GM18519 (cell line): Measurements from ENCODE around the gene HMCN2.
"Not testable (repeated sequence)": the region's sequence is repeated elsewhere in the genome, so short reads cannot be mapped to it uniquely, and the experiment has no call there.

Experiments
- ATAC-seq: cut with Tn5 transposase; IDR thresholded peaks from one replicate; pipeline ENCODE4 v1.9.1; 2021; ENCODE audit warnings: mild to moderate bottlenecking, moderate library complexity; ENCODE audit not compliant: unreplicated experiment, low FRiP score

Gene HMCN2

DNA sequence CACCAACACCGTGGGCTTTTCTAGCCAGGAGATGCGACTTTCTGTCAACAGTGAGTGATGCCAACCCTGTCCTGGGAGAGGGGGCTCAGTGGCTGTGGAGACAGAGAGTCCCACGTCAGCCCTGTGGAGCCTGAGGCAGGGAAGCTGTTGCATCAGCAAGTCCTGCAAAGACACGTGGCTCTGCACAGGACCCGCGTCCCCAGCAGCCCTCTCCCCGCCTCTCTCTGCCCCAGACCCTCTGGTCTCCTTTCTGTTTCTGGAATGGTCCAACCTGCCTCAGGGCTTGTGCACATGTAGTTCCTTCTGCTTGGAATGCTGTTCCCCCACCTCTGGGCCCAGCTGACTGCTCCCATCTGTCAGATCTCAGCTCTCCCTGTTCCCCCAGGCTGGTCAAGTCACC, 60.4 kb downstream of the HMCN2 start:
- ATAC-seq, result no peak

DNA sequence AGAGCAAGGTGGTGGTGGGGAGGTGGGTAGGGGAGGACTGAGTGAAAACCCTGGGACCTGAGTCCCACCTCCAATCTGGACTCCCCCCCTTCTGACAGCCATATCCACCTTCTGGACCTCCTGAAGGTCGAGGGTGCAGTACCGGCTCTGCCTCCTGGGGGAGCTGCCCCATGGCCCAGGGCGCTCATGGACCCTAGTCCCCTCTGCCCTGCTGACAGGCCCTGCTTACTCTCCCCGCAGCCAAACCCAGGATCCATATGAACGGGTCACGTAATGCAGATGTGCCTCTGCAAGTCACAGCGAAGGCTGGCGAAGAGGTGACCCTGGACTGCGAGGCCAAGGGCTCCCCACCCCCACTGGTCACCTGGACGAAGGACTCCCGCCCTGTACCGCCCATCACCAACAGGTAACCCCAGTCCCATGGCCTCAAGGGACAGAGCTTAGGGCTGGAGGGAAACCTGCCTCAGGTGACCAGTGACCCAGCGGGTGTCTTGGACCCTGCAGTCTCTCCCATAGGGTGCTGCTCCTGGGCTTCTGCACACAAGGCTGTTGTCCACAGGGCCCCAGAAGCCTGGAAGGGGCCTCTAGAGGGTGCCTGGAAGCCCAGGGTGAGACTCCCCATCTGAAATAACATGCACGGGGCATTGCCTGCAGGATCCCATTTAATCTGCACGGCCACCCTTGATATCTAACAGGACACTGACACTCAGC, 61.7 kb downstream of the HMCN2 start:
- ATAC-seq, result no peak

DNA sequence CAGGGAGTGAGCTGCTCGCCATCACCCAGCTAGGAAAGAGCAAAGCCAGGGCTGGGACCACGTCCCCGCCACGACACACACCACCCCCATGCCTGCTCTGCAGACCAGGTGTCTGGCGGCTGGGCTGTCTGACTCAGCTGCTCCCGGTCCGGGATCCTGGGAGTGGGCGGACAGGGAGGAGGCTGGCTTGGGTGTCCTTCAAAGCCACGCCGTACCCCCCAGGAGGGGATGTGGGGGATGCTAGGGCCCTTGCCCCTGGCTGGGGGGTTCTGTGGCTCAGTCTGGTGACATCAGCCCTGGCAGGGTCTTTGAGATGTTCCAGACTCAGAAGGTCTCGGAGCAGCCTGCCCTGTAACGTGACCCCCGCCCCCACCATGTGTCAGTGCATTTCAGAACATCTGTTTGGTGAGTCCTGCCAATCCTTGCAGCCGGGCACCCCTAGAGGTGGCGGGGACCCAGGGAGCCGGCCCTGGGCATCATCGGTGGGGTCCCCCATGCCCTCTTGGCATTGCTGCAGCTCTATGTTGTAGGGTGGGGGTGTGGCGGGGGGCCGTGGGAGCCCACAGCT, 62.3 kb downstream of the HMCN2 start:
- no peak for ATAC-seq

DNA sequence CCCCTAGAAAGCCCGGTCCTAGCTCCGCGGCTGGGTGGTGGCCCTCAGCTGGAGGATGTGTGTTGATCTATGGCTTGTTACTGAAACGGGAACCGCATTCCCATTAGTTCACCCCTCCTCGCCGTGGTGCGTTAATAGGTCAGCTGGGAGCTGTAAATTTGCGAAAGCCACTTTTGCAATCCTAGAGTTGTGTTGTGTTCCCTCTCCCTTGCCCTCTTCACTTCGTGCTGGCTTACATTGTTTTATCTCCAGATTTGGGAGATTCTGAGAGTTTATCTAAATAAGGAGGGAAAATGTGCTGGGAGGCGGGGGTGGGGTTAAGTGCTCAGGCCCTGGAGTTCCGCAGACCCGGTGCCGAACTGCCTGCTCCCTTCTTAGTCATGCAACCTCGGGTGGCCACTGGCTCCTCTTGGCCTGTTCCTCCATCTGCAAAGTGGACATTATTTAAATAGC, 62.8 kb downstream of the HMCN2 start:
- ATAC-seq, result no peak

DNA sequence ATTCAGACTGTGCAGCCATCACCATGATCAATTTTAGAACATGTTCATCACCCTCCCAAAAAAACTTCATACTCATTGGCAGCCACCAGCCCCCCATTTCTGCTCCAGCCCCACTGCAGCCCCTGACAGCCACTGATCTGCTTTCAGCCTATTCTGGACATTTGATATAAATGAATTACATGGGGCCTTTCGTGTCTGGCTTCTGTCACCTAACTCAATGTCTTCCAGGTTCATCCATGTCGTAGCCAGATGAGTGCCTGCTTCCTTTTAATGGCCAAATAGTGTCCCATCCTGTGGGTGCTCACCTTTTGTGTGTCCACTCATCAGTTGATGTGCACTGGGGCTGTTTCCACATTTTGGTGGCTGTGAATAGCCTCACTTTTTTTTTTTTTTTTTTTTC, 63.5 kb downstream of the HMCN2 start:
- ATAC-seq, result no peak

DNA sequence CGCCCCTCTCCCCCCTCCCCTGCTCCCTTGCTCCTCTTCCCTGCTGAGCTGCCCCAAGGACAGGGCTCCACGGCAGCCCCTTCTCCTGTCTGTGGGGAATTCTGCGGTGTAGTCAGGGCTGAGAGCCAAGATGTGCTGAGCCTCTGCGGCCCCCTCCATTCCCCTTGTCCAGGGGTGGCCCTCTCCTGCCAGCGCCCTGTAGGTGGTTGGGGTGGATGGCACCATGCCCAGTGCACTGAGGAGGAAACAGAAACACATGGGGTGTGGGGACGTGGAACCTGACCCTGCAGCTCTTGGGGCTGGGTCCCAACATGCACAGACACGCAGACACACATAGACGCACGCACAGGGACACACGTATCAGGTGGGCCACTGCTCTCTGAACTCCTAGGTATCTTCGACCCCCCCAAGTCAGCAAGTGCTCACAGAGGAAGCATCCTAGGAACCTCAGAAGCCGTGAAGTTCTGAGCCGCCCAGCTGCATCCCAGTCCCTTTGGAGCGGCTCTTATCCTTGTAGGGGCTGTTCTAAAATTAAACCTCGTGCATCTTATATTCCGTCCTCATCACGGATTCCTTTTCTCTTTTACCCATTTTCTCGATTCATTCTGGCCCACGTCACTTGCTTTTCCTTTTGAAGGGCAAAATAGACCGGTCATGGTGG, 64.8 kb downstream of the HMCN2 start:
- no peak for ATAC-seq

DNA sequence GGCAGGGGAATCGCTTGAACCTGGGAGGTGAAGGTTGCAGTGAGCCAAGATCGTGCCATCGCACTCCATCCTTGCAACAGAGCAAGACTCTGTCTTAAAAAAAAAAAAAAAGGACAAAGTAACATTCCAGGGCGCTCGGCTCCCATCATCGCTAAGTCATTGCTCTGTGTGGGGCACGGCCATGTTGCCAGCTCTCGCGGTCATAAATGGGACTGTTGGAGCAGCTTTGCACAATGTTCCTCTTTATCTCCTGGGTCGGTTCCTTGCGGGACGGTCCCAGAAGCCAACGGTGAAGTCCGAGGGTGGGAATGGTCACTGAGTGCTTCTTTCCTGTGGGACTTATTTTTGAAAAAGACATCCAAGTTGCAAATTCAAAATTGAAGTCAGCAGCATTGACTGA, 65.5 kb downstream of the HMCN2 start:
- no peak for ATAC-seq

DNA sequence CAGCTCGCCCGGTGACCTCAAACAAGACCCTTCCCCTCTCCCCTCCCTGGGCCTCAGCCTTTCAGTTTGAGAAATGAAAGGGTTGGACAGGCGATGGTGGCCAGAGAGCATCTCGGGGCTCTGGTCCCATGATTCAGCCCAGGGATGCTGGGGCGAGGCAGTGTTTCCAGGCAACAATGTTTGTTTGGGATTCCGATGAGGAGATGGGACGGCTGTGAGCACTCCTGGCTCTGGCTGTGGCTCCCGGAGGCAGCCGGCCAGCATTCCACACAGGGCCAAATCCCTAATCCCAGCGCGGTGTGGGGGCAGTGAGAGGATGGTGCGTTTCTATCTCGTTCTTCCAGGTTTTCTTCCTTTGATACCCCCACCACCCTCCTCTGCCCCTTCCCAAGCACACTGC, 66.0 kb downstream of the HMCN2 start:
- ATAC-seq, result no peak

DNA sequence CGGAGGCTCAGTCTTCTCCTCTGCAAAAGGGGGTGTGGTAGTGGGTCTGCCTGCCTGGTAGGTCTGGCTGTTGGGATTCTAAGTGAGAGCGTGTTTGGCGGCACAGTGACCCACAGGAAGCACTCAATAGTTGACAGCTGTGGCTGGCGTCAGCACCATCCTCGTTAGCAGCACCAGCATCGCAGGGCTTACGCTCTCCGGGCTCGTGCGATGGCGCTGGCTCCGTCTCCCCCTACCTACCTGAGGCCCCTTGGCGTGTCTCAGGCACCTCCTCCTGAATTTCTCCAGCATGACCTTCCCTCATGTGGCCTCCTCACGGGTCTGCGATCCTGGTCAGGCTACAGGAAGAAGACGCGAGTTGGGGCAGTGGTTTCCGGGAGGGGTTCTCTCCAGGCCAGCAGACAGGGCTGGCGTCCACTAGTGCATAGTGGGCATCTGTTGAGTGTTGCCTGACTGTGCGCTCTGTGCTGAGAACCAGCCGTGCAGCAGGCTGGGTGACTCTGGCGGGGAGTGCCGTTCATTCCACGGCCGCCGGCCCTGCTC, 66.9 kb downstream of the HMCN2 start:
- no peak for ATAC-seq

DNA sequence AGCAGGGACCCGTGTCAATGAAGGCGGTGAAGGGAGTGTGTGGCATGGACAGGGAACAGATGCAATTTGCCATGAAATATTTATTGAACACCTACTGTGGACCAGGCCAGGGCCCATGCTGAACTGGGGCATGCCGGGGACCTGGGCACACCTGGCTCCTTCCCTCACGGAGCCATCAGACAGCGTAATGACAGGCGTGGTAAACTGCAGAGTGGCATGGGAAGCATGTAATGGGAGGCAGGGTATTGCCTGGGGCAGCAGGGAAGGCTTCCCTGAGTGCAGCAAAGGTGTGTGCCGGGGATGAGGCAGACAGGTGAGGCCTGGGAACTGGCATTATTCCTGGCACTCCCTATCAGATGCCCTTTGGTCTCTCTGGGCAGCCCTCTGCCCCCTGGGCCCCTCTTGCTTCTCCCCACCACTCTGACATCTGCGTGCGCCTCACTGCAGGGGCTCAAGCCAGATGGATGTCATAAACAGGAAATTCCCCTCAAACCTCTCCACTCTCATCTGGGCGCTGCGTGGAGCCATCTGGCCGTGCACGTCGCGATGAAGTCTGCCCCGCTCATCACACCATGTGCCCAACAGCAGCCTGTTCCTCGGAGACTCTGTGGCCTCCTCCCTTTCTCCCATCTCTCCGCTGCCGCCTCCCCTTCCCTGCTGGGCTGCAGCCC, 67.6 kb downstream of the HMCN2 start:
- ATAC-seq, result no peak

DNA sequence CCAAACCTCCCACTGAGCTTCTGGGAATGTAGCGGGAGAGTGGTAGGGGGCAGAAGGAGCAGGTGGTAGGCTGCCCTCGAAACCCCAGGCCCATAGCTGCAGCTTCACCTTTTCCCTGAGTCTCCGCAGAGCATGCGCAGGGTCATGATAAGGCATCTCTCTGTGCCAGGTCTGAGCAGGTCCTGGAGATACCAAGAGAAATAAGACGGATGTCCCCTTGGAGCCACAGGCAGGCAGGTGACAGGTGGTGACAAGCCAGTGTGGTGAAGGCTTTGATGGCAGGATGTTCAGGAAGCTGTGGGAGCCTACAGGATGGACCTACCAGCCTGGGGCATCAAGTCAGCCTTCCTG, 68.1 kb downstream of the HMCN2 start:
- ATAC-seq, result no peak

DNA sequence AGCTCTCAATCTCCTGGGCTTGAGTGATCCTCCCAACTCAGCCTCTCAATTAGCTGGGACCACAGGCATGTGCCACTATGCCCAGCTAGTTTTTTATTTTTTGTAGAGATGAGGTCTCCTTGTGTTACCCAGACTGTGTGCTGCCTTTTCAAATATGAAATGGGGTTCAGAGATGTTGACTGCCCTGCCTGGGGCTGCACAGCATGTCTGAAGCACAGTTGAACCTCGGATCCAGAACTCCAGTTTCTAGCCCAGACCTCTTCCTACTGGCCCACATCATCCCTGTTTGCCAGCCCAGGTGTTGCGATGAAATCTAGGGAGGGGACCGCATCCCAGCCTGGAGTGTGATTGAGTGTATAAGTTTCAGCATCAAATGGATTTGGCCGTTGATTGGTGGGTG, 69.4 kb downstream of the HMCN2 start:
- no peak for ATAC-seq

DNA sequence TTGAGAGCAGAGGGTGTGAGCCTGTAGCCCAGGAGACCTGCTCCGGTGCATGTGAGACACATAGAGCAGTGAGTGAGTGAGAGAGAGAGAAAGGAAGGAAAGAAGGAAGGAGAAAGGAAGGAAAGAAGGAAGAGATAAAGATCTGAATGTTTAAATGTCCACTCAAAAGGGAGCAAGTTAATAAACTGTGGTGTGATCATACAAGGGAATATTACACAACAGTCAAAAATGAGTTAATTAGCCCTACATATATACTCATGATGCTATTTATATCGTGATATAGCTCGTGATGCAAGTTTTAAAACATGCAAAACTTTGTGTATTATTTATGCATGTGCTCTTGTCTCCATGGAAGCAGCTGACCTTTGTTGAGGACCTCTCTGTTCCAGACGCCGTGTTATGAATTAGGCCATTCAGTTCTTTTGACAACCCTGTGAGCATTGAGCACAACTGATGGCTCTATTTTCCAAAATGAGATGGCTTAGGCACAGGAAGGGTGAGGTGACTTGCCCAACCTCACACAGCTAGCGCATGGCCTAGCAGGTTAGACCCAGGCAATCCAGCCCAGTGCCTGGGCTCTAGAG, 70.6 kb downstream of the HMCN2 start:
- no peak for ATAC-seq

DNA sequence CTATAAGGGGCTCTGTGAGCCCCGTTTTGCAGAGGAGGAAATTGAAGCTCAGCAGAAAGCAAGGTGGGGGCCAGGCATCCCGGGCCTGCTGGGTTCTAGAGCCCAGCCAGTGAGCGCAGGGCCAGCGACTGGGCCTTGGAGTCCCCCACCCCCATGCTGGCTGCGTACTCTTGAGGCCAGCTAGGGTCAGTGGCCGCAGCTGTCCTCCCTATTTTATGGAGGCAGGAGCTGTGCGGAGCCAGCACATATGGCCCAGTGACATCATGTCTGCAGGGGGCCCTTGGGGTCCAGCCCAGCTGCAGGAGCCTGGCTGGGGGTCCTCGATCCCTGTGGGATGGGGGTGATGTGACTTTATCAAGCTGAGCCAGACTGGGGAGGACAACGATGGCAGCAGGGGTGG, 71.3 kb downstream of the HMCN2 start:
- ATAC-seq, result no peak

DNA sequence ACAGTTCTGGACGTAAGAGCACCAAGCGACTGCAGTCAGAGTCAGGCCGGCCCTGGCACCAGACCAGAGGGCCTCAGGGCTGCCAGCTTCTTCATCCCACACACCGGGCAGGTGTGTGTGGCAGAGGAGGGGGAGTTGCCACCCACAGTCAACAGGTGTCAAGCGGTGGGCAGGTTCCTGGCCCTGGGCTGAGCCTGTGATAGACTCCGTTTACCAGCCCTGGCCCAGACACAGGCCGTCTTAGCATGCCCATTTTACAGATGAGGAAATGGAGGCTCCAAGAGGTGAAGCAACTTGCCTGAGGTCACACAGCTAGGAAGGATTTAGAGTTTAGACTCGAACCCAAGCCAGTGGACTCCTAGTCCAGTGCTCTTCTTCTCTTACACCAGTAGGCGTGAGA, 71.8 kb downstream of the HMCN2 start:
- ATAC-seq, result no peak

DNA sequence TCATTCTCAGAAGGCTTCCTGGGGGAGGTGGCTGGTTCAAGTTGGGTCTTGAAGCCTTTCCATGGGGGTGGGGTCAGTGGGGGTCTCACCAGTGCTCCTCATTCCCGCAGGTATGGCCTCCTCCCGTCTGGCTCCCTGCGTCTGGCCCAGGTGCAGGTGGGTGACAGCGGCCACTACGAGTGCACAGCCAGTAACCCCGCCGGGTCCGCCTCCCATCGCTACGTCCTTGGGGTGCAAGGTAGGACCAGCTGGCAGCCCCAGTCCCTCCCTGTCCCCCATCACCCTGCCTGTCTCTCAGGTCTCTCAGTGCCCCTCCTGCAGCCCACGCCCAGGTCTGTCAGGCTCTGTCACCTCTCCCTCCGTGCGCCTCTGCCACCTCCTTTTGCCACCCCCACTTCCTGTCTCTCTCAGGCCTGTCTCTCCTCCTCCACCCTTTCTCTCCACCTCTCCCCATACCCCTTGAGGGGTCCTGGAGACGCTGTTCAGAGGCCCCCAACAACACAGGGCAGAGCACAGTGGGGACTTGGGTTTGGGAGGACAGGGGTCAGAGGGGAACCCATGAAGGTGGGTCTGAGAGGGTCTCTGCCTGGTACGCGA, 72.3 kb downstream of the HMCN2 start:
- no peak for ATAC-seq

DNA sequence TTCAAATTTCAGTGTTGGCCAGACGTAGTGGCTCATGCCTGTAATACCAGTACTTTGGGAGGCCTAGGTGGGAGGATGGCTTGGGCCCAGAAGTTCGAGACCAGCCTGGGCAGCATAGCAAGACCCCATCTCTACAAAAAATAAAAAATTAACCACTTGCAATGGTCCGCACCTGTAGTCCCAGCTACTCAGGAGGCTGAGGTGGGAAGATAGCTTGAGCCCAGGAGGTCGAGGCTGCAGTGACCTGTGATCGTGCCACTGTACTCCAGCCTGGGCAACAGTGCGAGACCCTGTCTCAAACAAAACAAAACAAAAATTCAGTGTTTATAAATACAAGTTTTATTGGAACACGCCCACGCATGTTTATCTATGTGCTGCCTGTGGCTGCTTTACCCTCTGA, 73.3 kb downstream of the HMCN2 start:
- ATAC-seq, result not testable (repeated sequence)

DNA sequence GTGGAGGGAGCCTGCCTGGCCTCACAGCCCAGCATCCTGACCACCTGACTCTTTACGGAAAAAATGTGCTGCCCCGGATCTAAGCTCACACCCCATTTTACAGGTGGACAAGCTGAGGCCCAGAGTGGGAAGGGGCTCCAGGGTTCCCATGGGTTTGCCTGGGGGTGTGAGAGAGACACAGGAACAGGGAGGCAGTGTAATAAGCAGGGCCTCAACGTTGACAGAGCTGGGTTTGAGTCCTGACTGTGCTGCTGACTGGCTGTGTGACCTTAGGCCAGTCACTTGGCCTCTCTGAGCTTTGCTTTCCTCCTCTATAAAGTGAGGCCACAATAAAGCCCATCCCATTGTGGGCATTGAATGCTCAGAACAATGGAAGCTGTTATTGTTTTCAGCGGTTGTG, 73.7 kb downstream of the HMCN2 start:
- no peak for ATAC-seq

DNA sequence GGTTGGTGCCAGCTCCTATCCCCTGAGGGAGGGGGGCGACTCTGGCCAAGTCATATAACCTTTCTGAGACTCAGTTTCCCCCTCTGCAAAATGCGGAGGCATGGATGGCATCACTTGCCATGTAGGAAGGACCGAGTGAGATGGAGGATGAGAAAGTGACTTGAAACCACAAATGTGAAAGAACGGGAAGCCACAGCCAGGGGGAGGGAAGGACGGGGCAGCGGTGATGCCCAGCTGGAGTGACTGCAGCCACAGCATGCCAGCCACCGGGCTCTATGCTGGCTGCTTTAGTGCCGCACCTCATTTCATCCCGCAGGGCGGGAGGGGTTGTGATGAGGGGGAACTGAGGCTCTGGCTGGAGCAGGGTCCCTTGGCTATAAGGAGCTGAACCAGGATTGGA, 74.5 kb downstream of the HMCN2 start:
- no peak for ATAC-seq

DNA sequence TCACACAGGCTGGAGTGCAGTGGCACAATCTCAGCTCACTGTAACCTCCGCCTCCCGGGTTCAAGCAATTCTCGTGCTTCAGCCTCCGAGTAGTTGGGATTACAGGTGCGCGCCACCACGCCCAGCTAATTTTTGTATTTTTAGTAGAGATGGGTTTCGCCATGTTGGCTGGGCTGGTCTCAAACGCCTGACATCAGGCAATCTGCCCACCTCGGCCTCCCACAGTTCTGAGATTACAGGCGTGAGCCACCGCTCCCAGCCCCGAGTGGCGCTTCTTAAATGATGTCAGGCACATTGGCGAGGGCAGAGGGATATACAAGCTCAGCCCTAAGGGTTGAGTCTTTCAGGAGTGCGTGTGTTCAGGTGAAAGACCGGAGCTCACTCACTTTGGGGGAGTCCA, 75.0 kb downstream of the HMCN2 start:
- ATAC-seq, result not testable (repeated sequence)

DNA sequence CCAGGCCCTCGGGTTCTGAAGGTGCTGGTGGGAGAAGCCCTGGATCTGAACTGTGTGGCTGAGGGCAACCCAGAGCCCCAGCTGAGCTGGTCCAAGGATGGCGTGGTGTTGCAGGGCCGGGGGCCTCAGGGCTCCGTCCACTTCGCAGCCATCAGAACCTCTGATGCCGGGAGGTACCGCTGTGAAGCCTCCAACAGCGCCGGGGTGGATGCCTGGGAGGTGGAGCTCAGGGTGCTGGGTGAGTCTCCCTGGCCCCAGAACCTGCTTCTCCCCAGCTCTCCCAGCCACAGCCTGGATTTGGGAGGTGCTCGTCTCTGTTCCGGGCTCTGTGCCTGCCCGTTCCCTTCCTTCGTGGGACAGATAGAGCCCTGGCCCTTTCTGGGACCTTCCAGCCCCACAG, 75.6 kb downstream of the HMCN2 start:
- ATAC-seq, result no peak
